ENCODE measurements around the gene KLHL15. TPM values are rescaled to one million over a fixed set of nuclear protein-coding genes. Genes with fewer than 3 reads are reported as not detected.

The KLHL15 gene
- total RNA-seq, 1 donor from 2014 or later = 5.0 TPM

DNA sequence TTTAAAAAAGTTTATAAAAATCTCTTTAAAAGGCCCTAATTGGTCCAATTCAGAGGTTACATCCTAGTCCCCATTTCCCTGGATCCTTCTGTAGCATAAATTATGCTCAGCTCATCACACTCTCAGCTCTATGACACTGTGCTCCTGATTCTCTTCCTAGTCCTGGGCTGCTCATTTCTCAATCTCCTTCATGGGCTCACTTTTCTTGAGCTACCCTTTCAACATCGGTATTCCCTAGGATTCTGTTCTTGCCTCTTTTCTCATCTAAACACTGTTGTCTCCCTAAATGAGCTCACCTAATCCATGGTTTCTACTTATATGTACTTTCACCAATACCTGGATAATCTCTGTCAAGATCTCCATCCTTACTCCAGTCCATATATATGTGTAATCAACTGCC is 14.7 kb downstream of the KLHL15 start:
- H3K36me3 Mint-ChIP-seq (ENCODE audit: unreplicated experiment) = no peaks in the 10 kb centered on the region
- no peak overlapping the region for H3K4me3 Mint-ChIP-seq (ENCODE audit: unreplicated experiment)
- TF ChIP-seq, protein P1, sequence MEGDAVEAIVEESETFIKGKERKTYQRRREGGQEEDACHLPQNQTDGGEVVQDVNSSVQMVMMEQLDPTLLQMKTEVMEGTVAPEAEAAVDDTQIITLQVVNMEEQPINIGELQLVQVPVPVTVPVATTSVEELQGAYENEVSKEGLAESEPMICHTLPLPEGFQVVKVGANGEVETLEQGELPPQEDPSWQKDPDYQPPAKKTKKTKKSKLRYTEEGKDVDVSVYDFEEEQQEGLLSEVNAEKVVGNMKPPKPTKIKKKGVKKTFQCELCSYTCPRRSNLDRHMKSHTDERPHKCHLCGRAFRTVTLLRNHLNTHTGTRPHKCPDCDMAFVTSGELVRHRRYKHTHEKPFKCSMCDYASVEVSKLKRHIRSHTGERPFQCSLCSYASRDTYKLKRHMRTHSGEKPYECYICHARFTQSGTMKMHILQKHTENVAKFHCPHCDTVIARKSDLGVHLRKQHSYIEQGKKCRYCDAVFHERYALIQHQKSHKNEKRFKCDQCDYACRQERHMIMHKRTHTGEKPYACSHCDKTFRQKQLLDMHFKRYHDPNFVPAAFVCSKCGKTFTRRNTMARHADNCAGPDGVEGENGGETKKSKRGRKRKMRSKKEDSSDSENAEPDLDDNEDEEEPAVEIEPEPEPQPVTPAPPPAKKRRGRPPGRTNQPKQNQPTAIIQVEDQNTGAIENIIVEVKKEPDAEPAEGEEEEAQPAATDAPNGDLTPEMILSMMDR (IDR thresholded peaks at IDR 0.05; ENCODE audit: partially characterized antibody, unreplicated experiment) = no peak
- no peaks in the 10 kb centered on the region for H3K9me3 Mint-ChIP-seq (ENCODE audit: unreplicated experiment)
- no peak overlapping the region for H3K27ac Mint-ChIP-seq (ENCODE audit: unreplicated experiment)
- H3K27me3 Mint-ChIP-seq (ENCODE audit: unreplicated experiment) = peaks cover 2% of the 10 kb centered on the region
- no peak for DNase-seq
- no peaks in the 10 kb centered on the region for H3K4me1 Mint-ChIP-seq (ENCODE audit: low read depth, unreplicated experiment)

DNA sequence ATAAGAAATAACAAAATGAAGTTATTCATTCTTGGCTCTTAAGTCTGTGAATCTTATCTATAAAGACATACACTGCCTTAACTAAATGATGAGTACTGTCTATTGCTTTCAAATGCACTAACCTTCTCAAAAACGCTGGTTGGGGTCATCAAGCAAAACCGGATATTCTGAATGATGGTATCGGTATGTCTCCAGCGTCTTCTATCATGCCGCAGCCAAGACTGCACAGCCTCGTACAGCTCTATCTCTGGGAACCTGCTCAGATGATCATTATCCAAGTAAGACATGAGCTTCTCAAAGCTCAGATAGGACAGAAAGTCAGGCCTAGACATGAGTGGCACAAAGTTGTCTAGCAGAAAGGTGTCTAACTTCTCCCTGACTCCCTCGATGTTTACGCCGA is 21.1 kb downstream of the KLHL15 start:
- DNase-seq = no peak
- H3K27me3 Mint-ChIP-seq (ENCODE audit: unreplicated experiment) = peaks cover 2% of the 10 kb centered on the region
- no peaks in the 10 kb centered on the region for H3K4me1 Mint-ChIP-seq (ENCODE audit: low read depth, unreplicated experiment)
- H3K4me3 Mint-ChIP-seq (ENCODE audit: unreplicated experiment) = no peak overlapping the region
- TF ChIP-seq, protein P1 (IDR thresholded peaks at IDR 0.05; ENCODE audit: partially characterized antibody, unreplicated experiment) = no peak
- H3K9me3 Mint-ChIP-seq (ENCODE audit: unreplicated experiment) = no peaks in the 10 kb centered on the region
- H3K27ac Mint-ChIP-seq (ENCODE audit: unreplicated experiment) = no peak overlapping the region
- H3K36me3 Mint-ChIP-seq (ENCODE audit: unreplicated experiment) = no peaks in the 10 kb centered on the region

DNA sequence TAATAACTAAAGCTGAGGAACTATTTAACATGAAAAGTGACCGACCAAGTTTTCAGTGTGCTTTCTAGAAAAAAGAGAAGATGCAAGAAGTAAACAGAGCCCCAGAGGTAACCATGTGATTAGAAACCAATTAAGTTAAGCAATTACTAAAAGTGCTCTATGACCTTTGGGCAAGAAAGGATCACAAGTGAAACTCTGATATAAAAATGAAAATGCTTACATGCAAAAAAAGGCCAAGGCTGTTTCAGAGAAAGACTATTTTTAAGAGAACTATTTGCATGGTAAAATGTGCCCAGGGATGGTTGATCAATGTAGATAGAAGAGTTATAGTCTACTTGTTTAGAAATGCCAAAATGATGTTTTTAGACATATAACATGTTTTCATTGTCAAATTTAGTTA is 22.0 kb downstream of the KLHL15 start:
- no peaks in the 10 kb centered on the region for H3K9me3 Mint-ChIP-seq (ENCODE audit: unreplicated experiment)
- no peak for DNase-seq
- no peaks in the 10 kb centered on the region for H3K4me1 Mint-ChIP-seq (ENCODE audit: low read depth, unreplicated experiment)
- H3K27me3 Mint-ChIP-seq (ENCODE audit: unreplicated experiment) = peaks cover under 1% of the 10 kb centered on the region
- TF ChIP-seq, protein P1 (IDR thresholded peaks at IDR 0.05; ENCODE audit: partially characterized antibody, unreplicated experiment) = no peak
- H3K36me3 Mint-ChIP-seq (ENCODE audit: unreplicated experiment) = no peaks in the 10 kb centered on the region
- H3K4me3 Mint-ChIP-seq (ENCODE audit: unreplicated experiment) = no peak overlapping the region
- H3K27ac Mint-ChIP-seq (ENCODE audit: unreplicated experiment) = no peak overlapping the region

DNA sequence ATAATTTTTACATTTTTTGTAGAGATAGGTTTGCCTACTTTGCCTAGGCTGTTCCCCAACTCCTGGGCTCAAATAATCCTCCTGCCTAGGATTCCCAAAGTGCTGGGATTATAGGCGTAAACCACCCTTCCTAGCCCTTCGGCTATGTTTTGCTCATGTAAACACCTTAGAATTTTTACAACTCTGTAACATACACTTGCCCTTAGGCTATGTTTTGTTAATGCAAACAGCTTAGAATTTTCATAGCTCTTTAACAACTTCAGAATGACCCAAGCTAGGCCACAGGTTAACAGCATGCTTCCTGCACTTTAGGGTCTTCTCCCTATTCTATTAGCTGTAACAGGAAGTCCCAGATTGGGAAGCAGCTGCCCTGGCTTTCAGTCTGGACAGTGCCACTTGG is 24.2 kb downstream of the KLHL15 start:
- no peak for DNase-seq
- Mint-ChIP-seq H3K27ac (ENCODE audit: unreplicated experiment) (no peak overlapping the region), H3K27me3 (ENCODE audit: unreplicated experiment) (no peaks in the 10 kb centered on the region), H3K4me3 (ENCODE audit: unreplicated experiment) (no peak overlapping the region), H3K9me3 (ENCODE audit: unreplicated experiment) (no peaks in the 10 kb centered on the region), H3K36me3 (ENCODE audit: unreplicated experiment) (no peaks in the 10 kb centered on the region), H3K4me1 (ENCODE audit: low read depth, unreplicated experiment) (no peaks in the 10 kb centered on the region)
- TF ChIP-seq, protein P1 (IDR thresholded peaks at IDR 0.05; ENCODE audit: partially characterized antibody, unreplicated experiment) = no peak

DNA sequence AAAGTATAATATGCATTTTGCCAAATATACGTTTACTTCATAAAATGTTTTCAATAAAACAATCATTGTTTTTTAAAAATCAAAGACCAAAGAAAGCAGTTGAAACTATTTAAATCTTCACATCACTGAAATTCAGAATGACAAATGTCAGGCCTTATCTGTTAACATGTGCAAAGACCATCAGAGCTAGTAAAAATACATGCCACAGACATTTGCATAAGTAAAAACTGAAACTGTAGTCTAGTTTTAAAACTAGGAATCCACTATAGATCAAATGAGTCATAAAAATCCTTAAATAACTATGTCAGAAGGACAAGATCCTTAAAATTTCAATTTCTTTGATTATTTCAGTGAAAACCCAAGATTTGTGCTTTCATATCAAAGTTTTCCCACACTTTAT is 24.8 kb downstream of the KLHL15 start:
- H3K27me3 Mint-ChIP-seq (ENCODE audit: unreplicated experiment) = no peaks in the 10 kb centered on the region
- DNase-seq = no peak
- H3K27ac Mint-ChIP-seq (ENCODE audit: unreplicated experiment) = no peak overlapping the region
- no peaks in the 10 kb centered on the region for H3K4me1 Mint-ChIP-seq (ENCODE audit: low read depth, unreplicated experiment)
- TF ChIP-seq, protein P1 (IDR thresholded peaks at IDR 0.05; ENCODE audit: partially characterized antibody, unreplicated experiment) = no peak
- no peak overlapping the region for H3K4me3 Mint-ChIP-seq (ENCODE audit: unreplicated experiment)
- no peaks in the 10 kb centered on the region for H3K36me3 Mint-ChIP-seq (ENCODE audit: unreplicated experiment)
- H3K9me3 Mint-ChIP-seq (ENCODE audit: unreplicated experiment) = no peaks in the 10 kb centered on the region

All from glutamatergic neuron (in vitro differentiated cells).